Mesodermal cell (in vitro differentiated cells): ENCODE data around the gene AKAP13.

Experiments
- H3K27ac ChIP-seq: 2 replicates; pipeline ENCODE4 v1.7.0; 2013; ENCODE audit warnings: mild to moderate bottlenecking, low read depth, low read length, moderate library complexity; ENCODE audit not compliant: severe bottlenecking
- H3K36me3 ChIP-seq: 2 replicates; pipeline ENCODE4 v1.7.1; 2013; ENCODE audit warnings: mild to moderate bottlenecking, low read length, moderate library complexity; ENCODE audit not compliant: control insufficient read depth, insufficient read depth
- H3K4me1 ChIP-seq: one replicate; pipeline ENCODE4 v1.7.1; 2013; ENCODE audit warnings: mild to moderate bottlenecking, low read length; ENCODE audit not compliant: insufficient read depth, control insufficient read depth, poor library complexity, severe bottlenecking
- H3K4me3 ChIP-seq: 2 replicates; pipeline ENCODE4 v1.7.0; 2013; ENCODE audit warnings: low read length, control low read depth, mild to moderate bottlenecking; ENCODE audit not compliant: insufficient read depth, poor library complexity, severe bottlenecking; ENCODE audit errors: extremely low read depth
- H3K9me3 ChIP-seq: 2 replicates; pipeline ENCODE4 v1.7.1; 2013; ENCODE audit warnings: mild to moderate bottlenecking, low read length, moderate library complexity; ENCODE audit not compliant: control insufficient read depth
- WGBS, 2 experiments: methylation state at CpG; one replicate each; pipeline ENCODE4 v1.1.5; 2013; ENCODE audit warnings: missing lambda C conversion rate in 2 of 2; ENCODE audit not compliant: insufficient coverage in 2 of 2; 5-methylcytosine and 5-hydroxymethylcytosine counted together

Gene AKAP13

DNA sequence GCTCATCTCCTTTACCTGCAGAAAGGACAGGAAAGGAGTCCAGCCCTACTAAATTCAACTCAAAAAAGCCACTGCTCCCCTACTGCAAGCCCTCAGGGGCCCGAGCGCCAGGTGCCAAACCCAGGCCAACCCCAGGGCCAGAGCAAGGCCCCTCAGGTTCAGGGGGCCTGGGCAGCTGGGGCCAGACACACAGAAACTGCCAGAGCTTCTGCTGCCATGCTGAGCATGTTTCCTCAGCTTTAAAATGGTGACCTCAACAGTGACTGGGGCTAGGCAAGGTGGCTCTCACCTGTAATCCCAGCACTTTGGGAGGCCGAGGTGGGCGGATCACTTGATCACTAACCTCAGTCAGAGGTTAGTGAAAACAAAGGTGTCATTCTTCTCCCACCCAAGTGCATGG, 375.5 kb downstream of the AKAP13 start:
- Histone ChIP-seq H3K36me3 (peaks cover 34% of the 10 kb centered on the region), H3K4me1 (peaks cover 12% of the 10 kb centered on the region), H3K4me3 (no peak overlapping the region), H3K27ac (no peak overlapping the region), H3K9me3 (no peaks in the 10 kb centered on the region)
- WGBS, 2 experiments = 94 to 97% methylated on average over 2 to 4 of the region's 4 CpGs

DNA sequence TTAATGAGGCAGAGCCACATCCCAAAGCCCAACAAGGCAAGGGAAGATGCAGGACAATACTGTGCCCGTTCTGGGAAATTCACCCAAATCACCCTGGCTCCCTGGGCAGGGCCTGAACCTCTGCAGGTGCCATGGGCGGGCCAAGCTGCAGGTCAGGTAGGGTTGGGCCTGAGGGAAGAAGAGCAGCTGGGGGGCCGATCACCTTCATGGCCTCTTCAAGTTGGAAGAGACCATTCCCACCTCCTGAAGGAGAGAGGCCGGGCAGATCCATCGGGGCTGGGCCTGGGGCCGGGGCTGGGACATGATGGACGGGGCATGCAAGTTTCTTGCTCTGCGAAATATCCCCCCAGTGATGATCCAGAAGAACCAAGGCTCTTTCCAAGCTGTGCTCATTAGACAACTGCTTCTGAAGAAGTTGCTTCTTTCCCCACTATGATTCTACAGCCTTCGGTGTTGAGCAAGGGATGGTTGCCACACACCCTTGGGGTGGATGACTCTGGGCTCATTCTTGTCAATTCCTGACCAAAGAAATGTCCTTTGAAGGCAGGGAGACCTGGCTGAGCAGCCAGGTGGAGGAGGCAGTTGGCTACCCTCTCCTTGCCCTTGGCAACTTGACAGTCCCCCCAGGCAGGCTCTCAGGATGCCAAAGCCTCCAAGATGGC, 376.1 kb downstream of the AKAP13 start:
- WGBS, 2 experiments = 98% methylated on average over 6 to 8 of the region's 9 CpGs
- H3K27ac ChIP-seq = no peak overlapping the region
- no peaks in the 10 kb centered on the region for H3K9me3 ChIP-seq
- peaks cover 38% of the 10 kb centered on the region for H3K36me3 ChIP-seq
- peaks cover 6% of the 10 kb centered on the region for H3K4me1 ChIP-seq
- no peak overlapping the region for H3K4me3 ChIP-seq

DNA sequence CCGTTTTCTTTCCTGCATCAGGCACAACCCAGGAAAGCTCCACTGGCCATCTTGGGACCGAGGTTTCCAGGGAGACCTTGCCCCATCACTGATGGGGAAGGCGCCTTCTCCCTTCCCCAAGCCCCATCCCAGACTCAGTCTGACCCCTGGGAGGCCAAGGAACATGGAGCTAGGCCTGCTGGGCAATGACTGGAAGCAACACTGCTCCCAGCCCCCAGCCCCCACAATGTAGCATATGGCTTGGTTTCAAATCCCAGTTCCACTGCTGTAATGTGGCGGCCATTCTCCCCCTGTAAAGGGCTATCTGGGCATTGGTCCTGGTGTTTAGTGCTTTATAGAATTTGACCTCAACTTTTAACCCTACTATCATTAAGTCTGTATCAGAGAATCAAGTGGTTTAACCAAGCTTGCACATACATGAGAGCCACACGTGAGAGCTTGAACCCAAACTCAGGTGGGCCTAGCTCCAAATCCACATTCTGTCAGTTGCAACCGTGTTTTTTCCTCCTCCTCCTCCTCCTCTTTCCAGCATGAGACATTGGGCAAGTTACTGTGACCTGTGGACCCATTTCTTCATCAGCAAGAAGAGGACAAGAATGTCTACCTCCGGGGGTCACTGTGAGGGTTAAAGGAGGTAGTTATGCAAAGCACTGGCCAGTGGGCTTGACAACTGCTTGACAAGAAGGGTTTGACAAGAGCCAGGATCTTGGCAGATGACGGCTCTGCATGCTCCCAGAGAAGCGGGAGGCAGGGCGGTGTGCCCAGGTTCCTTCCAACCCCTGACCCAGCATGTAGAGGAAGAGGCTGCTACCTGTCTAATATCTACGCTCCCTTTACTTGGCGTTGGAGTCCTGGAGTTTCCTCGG, 376.9 kb downstream of the AKAP13 start:
- H3K4me3 ChIP-seq = no peak overlapping the region
- no peak overlapping the region for H3K27ac ChIP-seq
- H3K9me3 ChIP-seq = no peaks in the 10 kb centered on the region
- H3K36me3 ChIP-seq = peaks cover 42% of the 10 kb centered on the region
- H3K4me1 ChIP-seq = no peaks in the 10 kb centered on the region
- 90 to 94% methylated on average over 8 to 10 of the region's 13 CpGs for WGBS, 2 experiments

DNA sequence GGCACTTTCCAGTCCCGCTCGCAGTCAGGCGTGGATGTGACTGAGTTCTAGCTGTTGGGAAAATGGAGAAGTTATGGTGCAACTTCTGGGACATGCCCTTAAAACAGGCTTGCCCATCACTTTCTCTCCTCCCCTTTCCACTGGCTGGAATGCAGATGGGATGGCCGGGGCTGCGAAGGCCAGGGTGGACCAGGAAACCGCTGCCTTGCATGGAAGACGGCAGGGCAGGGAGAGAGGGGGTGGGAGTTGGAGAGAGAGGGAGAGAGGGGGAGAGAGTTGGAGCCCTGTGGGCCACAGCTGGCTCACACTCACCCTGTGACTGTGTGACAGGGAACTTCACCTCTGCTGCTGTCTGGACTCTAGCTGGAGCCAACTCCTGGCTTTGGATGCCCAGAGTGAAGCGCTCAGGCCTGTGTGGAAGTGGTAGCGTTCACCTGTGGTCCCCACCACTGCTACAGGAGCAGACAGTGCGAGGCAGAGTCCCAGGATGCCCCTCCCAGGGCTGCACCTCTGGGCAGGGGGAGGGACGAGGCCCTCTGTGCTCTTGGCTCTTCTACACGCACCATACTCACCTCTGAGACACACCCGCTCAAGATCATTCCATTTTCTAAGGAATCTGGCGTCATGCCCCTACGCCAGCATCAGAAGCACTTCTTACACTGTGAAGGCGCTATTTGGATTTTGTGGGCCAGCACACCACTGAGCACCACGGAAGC, 377.7 kb downstream of the AKAP13 start:
- Histone ChIP-seq H3K36me3 (peaks cover 42% of the 10 kb centered on the region), H3K9me3 (no peaks in the 10 kb centered on the region), H3K4me1 (no peaks in the 10 kb centered on the region), H3K4me3 (no peak overlapping the region), H3K27ac (no peak overlapping the region)
- 90 to 95% methylated on average over 14 of the region's 17 CpGs for WGBS, 2 experiments

DNA sequence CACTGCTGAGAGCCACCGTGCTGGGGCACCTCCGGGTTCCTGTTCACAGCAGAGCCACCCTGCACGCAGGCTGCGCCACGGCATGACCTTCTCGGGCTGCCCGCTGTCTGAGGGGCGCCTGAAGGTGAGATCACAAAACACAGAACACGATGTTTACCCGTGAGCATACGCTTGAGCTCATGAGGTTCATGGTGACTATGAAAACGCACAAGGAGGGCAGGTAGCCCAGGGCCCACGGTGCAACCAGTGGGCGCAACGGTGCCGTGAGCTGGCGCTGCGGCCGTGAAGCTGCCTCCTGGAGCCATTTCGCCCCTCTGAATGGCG, 378.2 kb downstream of the AKAP13 start:
- WGBS, 2 experiments = 98 to 99% methylated on average over 21 of the region's 21 CpGs
- Histone ChIP-seq H3K36me3 (peaks cover 47% of the 10 kb centered on the region), H3K4me1 (no peaks in the 10 kb centered on the region), H3K4me3 (no peak overlapping the region), H3K27ac (no peak overlapping the region), H3K9me3 (no peaks in the 10 kb centered on the region)

DNA sequence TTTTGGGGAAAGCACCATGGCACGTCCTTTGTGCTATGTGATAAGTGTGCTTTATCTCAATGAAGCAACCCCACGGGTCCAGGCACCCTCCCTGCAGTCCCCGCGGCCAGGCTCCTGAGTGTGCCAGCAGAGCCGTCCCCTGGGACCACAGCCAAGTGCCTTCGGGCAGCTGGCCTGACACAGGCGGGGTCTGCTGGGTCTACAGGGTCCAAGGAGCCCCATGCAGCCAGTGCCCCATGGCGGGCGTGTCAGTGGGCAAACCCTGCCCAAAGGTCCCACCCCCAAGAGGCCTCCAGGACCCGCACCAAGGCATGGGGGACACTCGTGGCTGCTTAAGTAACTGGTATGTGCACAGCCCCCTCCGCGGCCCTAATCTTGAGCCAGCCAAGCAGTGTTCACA, 379.0 kb downstream of the AKAP13 start:
- H3K36me3 ChIP-seq = peaks cover 47% of the 10 kb centered on the region
- H3K4me3 ChIP-seq = no peak overlapping the region
- no peaks in the 10 kb centered on the region for H3K9me3 ChIP-seq
- H3K4me1 ChIP-seq = peaks cover 6% of the 10 kb centered on the region
- WGBS, 2 experiments = 91 to 94% methylated on average over 9 to 13 of the region's 13 CpGs
- no peak overlapping the region for H3K27ac ChIP-seq

DNA sequence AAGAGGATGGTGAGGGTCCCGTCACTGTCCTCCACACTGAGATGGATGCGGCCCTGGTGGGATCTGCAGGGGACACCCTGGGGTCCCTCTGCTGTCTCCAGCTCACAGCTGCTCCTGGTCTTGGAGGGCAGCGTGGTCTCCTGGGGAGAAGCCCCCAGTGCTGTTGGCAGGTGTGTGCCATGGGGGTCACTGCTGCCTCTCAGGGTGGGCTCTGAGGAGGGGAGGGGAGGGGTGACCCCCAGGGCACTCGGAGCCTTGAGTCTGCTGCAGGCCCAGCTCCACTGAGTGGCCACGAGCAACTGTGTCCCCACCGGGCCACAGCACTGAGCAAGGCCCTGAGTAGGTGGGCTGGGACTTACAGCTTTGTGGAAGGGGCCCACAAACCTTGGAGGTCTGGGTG, 379.6 kb downstream of the AKAP13 start:
- Histone ChIP-seq H3K9me3 (no peaks in the 10 kb centered on the region), H3K4me3 (no peak overlapping the region), H3K36me3 (peaks cover 45% of the 10 kb centered on the region), H3K27ac (no peak overlapping the region), H3K4me1 (peaks cover 13% of the 10 kb centered on the region)
- 90 to 98% methylated on average over 4 to 5 of the region's 6 CpGs for WGBS, 2 experiments

DNA sequence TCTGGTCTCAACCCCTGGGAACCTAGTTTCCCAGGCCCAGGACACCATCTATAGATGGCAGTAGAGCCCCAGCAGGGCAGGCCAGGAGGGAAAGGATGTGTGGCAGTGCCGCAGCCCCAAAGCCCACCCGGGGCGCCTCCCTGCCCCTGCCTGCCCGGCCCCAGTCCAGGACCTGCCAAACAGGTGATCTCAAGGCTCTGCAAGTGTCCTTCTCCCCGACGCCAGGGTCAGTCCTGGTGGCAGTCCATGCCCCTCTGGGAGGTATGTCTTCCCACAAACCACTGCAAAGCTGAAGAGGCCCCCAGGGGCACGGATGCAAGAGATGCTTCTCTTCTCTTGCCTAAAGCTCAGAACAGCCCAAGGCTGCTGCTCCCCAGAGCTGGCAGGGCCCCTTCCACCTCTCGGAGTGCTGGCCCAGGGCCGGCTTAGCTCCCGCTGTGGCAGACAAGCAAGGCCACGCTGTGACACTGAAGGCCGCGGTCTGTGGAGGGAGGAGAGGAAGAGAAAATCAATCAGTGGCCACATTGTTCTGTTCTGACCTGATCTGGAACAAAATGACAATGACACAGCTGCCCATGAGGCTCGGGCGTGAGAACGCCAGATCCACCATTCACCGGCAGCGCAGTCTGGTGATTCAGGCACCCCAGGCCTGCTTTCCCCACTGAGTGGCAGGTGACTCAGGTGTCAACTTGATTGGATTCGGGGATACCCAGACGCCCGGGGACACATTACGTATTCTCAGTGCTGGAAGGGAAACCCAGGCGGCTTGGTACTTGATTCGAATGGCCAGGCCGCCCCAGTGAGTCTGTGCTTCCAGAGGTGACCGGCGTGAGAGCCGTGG, 380.3 kb downstream of the AKAP13 start:
- H3K4me1 ChIP-seq = peaks cover 13% of the 10 kb centered on the region
- H3K27ac ChIP-seq = no peak overlapping the region
- 93 to 95% methylated on average over 26 to 28 of the region's 28 CpGs for WGBS, 2 experiments
- H3K9me3 ChIP-seq = no peaks in the 10 kb centered on the region
- peaks cover 43% of the 10 kb centered on the region for H3K36me3 ChIP-seq
- no peak overlapping the region for H3K4me3 ChIP-seq

DNA sequence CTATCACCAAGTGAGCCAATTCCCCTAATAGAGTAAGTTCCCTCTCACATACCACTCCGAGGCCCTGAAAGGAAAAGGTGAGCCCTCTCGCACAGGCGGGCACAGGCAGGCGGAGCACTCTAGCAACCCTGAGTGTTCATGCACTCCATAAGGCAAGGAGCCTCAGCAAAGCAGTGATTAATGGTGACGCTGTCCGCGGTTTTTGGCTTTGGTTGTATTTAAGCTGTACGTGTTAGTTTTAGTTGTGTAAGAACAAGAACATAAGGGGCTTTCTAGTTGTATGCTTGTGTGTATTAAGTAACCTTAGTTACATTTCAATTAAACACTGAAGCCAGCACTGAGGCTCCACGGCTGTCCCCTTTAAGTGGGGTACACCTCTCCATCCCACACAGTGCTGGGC, 381.2 kb downstream of the AKAP13 start:
- peaks cover 39% of the 10 kb centered on the region for H3K36me3 ChIP-seq

DNA sequence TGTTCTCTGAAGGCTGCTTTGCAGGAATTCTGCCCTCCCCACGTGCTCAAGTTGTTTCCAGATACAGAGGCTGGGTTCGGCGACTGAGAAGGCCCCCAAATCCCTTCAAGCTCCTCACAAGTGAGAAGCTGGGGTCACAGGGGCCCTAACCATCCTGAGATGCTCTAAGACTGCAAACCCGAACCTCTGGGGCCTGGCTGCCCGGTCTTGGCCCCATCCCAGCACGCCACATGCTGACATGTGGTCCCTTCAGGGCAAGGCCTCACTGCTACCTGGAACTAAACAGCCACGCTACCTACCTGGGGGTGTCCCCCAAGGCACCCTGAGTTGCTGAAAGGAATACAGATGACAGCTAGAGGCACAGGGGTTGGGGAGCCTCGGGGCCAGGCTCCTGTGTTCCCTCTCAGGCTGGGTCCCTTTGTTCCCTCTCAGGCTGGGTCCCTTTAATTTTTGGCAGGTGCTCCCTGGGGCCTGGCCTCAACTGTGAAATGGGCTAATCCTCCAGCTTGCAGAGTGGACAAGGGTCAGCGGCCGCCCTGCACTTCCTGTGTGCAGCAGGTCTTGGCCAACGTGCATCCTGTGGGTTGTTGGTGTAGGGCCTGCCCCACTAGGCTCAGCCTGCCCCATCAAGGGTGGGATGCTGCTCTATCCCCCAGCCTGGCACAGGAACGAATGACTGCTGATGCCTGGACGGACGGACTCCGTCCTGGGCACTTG, 381.8 kb downstream of the AKAP13 start:
- peaks cover 39% of the 10 kb centered on the region for H3K36me3 ChIP-seq
- peaks cover 13% of the 10 kb centered on the region for H3K4me1 ChIP-seq
- H3K9me3 ChIP-seq = no peaks in the 10 kb centered on the region
- no peak overlapping the region for H3K4me3 ChIP-seq
- WGBS, 2 experiments = 92 to 95% methylated on average over 15 of the region's 15 CpGs
- H3K27ac ChIP-seq = no peak overlapping the region

More for the DNA sequence above, 381.2 kb downstream of the AKAP13 start:
- Histone ChIP-seq H3K27ac (no peak overlapping the region), H3K4me1 (peaks cover 13% of the 10 kb centered on the region), H3K4me3 (no peak overlapping the region), H3K9me3 (no peaks in the 10 kb centered on the region)
- 92 to 100% methylated on average over 2 to 5 of the region's 9 CpGs for WGBS, 2 experiments
